SJCRH30 (cell line): ENCODE measurements around the gene MCF2L. TPM values are rescaled to one million over a fixed set of nuclear protein-coding genes. Genes with fewer than 3 reads are reported as not detected.

Source experiments
- DNase-seq, 2 experiments: peaks; one replicate each; pipeline ENCODE4 v3.0.0-alpha.2; 2015 to 2020
- H3K27ac ChIP-seq: fragments of 250-450 bp; sonication (Bioruptor Pico); 2 replicates; pipeline ENCODE4 v1.5.1; 2020; ENCODE audit warnings: mild to moderate bottlenecking, moderate library complexity
- H3K27me3 ChIP-seq: fragments of 250-450 bp; sonication (Bioruptor Pico); 2 replicates; pipeline ENCODE4 v1.5.1; 2020; ENCODE audit warnings: mild to moderate bottlenecking, moderate library complexity
- H3K36me3 ChIP-seq: fragments of 250-450 bp; sonication (Bioruptor Pico); 2 replicates; pipeline ENCODE4 v1.5.1; 2020; ENCODE audit warnings: mild to moderate bottlenecking, moderate library complexity
- H3K4me1 ChIP-seq: fragments of 250-450 bp; sonication (Bioruptor Pico); 2 replicates; pipeline ENCODE4 v1.5.1; 2020; ENCODE audit warnings: mild to moderate bottlenecking, moderate library complexity
- H3K4me3 ChIP-seq: fragments of 250-450 bp; sonication (Bioruptor Pico); 2 replicates; pipeline ENCODE4 v1.5.1; 2020; ENCODE audit warnings: mild to moderate bottlenecking, moderate library complexity
- H3K9me3 ChIP-seq: fragments of 250-450 bp; sonication (Bioruptor Pico); replicated peaks from 2 replicates; pipeline ENCODE4 v1.5.1; 2020; ENCODE audit warnings: mild to moderate bottlenecking, moderate library complexity
- total RNA-seq: library from RNA; depleted of rRNA; stranded (reverse); fragments of >200 nt; shearing (Covaris generic); gene quantifications from 2 replicates; pipeline ENCODE4 v1.2.3, GENCODE V29; 2014

MCF2L gene
- total RNA-seq, 1 experiment from 2014 or later: 4.4 TPM

- Histone ChIP-seq H3K4me1 (no peaks in the 10 kb centered on the region), H3K36me3 (no peaks in the 10 kb centered on the region), H3K4me3 (no peak overlapping the region), H3K27me3 (no peaks in the 10 kb centered on the region), H3K27ac (no peak overlapping the region), H3K9me3 (no peaks in the 10 kb centered on the region)
- DNase-seq: no peak
Measured at GRCh38 chr13:113118261-113119021, 149.4 kb downstream of the MCF2L start.

- no peak for DNase-seq
- H3K36me3 ChIP-seq: no peaks in the 10 kb centered on the region
- no peaks in the 10 kb centered on the region for H3K9me3 ChIP-seq
- no peaks in the 10 kb centered on the region for H3K27me3 ChIP-seq
- no peak overlapping the region for H3K4me3 ChIP-seq
- H3K27ac ChIP-seq: no peak overlapping the region
- no peaks in the 10 kb centered on the region for H3K4me1 ChIP-seq
Measured at GRCh38 chr13:113119166-113119821, 150.3 kb downstream of the MCF2L start.

DNA sequence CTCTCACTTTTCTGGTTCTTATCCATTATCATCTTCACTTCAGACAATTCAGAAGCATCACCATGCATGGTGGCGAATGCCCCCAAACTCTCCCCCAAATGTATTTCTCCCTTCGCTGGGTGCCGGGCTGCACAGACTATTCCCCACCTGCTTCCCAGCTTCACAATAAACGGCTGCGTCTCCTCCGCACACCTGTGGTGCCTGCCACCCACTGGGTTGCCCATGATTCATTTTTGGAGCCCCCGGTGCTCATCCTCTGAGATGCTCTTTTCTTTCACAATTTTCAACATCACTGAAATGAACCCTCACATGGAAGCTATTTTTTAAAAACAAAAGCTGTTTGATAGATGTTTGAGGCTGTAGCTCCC is 150.8 kb downstream of the MCF2L start:
- no peak for DNase-seq
- H3K27ac ChIP-seq: no peak overlapping the region

GRCh38 chr13:113120300-113121182 is 151.5 kb downstream of the MCF2L start:
- no peak for DNase-seq
- Histone ChIP-seq H3K27me3 (no peaks in the 10 kb centered on the region), H3K9me3 (no peaks in the 10 kb centered on the region), H3K4me1 (no peaks in the 10 kb centered on the region), H3K36me3 (no peaks in the 10 kb centered on the region), H3K4me3 (no peak overlapping the region), H3K27ac (no peak overlapping the region)

More for the DNA sequence above, 150.8 kb downstream of the MCF2L start:
- H3K27me3 ChIP-seq: no peaks in the 10 kb centered on the region
- no peaks in the 10 kb centered on the region for H3K36me3 ChIP-seq
- no peak overlapping the region for H3K4me3 ChIP-seq
- H3K4me1 ChIP-seq: no peaks in the 10 kb centered on the region
- H3K9me3 ChIP-seq: no peaks in the 10 kb centered on the region

GRCh38 chr13:113121183-113121927 is 152.3 kb downstream of the MCF2L start:
- Histone ChIP-seq H3K9me3 (no peaks in the 10 kb centered on the region), H3K27ac (no peak overlapping the region), H3K27me3 (no peaks in the 10 kb centered on the region), H3K4me3 (no peak overlapping the region), H3K4me1 (no peaks in the 10 kb centered on the region), H3K36me3 (no peaks in the 10 kb centered on the region)
- DNase-seq: no peak

DNA sequence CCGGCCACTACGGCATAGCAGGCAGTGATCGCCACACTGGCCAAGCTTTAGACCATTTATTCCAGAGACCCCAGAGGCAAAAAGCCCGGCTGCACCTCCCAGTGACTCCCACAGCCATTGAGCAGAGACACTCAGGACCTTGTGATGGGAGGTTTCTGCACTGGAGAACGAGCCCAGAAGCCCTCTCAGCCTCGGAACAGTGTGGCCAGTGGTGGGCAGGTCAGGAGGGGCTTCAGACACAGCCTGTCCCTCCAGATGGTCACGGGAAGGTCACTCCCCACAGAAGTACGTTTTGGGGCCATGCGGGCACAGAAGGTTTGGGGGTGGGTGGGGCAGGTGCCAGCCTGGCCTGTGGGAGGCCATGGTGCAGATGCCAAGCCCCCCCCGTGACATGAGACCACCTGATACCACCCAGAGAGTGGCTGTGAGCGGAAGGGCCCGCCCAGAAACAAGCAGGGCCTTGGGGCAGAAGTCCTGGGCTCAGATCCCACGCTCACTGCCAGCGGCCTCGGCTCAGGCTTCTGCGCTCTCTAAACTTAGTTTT is 153.0 kb downstream of the MCF2L start:
- H3K9me3 ChIP-seq: no peaks in the 10 kb centered on the region
- no peak for DNase-seq
- no peaks in the 10 kb centered on the region for H3K36me3 ChIP-seq
- no peaks in the 10 kb centered on the region for H3K4me1 ChIP-seq
- H3K27me3 ChIP-seq: no peaks in the 10 kb centered on the region
- peak overlapping the region; percentile 7; the same call in 1 of the 2 replicates for H3K4me3 ChIP-seq
- H3K27ac ChIP-seq: no peak overlapping the region

DNA sequence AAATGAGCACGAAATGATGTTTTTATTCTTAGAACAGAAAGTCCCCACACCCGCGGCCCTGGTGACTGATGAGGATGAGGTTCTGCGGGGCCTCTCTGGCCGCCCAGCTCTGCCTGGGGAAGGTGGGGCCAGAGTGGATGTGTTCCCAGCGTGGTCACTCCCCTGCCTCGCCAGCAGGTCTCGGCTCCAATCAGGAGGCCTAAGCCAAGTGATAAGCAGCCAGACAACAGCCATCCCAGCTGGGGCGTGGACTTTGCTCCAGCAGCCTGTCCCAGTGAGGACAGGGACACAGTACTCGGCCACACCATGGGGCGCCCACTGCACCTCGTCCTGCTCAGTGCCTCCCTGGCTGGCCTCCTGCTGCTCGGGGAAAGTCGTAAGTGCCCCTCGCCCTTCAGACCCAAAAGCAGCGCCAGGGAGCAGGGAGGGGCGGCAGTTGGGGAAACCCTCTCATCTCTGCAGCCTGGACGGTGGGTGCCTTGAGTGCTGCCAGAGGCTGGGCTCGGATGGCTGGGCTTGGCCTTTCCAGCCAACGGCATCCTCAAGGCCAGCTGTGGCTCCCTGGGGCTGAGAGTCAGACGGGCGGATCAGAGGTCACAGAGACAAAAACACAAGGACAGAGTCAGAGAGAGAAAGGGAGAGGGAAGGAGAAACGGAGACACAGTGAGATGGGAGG is 153.7 kb downstream of the MCF2L start, which contains the start of gene F10:
F10 (plus strand) TSS at position 250 of the 676 bp plus-strand sequence; CDS start at position 307, 57 bp downstream.
- H3K27ac ChIP-seq: no peak within 1 kb of the TSS
- peak; percentile 47 to 57 for DNase-seq
- no peaks in the 10 kb centered on the region for H3K4me1 ChIP-seq
- no peaks in the 10 kb centered on the region for H3K27me3 ChIP-seq
- no peaks in the 10 kb centered on the region for H3K36me3 ChIP-seq
- H3K9me3 ChIP-seq: no peaks in the 10 kb centered on the region
- H3K4me3 ChIP-seq: peak within 1 kb of the TSS; percentile 7

GRCh38 chr13:113123226-113124201 is 154.5 kb downstream of the MCF2L start:
- Histone ChIP-seq H3K36me3 (no peaks in the 10 kb centered on the region), H3K4me3 (no peak overlapping the region), H3K9me3 (no peaks in the 10 kb centered on the region), H3K27ac (no peak overlapping the region), H3K27me3 (no peaks in the 10 kb centered on the region), H3K4me1 (no peaks in the 10 kb centered on the region)
- peak in 1 of 2 experiments; percentile 24 for DNase-seq

DNA sequence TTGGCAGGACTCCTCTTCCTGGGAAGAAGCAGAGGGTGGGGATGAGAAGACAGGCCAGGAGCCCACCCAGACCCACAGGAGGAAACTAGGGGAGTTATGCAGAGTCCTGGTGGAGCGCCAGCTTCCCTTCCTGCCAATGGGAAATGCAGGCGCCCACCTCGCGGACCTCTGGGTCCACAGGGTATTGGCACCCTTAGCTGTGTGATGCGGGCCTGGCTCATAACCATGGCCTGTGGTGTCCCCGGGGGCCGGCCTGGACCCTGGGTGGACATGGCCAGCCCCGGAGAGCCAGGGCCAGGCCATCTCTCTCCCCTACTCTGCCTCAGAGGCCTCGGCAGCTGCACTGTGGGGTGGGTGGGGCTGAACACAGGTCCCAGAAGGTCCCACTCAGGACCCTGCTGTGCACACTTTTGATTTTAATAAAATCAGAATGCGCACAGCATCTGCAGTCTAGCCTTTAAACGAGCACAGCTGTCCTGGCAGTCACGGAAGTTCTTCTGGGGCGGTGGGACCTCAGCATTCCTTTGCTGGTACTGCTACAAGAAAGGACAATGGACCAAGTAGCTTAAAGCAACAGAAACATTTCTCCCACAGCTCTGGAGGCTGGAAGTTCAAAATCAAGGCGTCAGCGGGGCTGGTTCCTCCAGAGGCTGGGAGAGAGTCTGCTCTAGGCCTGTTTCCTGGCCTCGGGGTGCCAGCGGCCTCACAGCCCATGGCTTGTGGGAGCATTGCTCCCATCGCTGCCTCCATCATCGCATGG is 155.4 kb downstream of the MCF2L start:
- Histone ChIP-seq H3K27ac (no peak overlapping the region), H3K4me1 (no peaks in the 10 kb centered on the region)
- no peak for DNase-seq

GRCh38 chr13:113125506-113126264 is 156.7 kb downstream of the MCF2L start:
- H3K36me3 ChIP-seq: no peaks in the 10 kb centered on the region
- H3K4me1 ChIP-seq: no peaks in the 10 kb centered on the region
- H3K9me3 ChIP-seq: no peaks in the 10 kb centered on the region
- no peak overlapping the region for H3K4me3 ChIP-seq
- no peak overlapping the region for H3K27ac ChIP-seq
- H3K27me3 ChIP-seq: no peaks in the 10 kb centered on the region
- DNase-seq: no peak

More for the DNA sequence above, 155.4 kb downstream of the MCF2L start:
- H3K27me3 ChIP-seq: no peaks in the 10 kb centered on the region
- no peak overlapping the region for H3K4me3 ChIP-seq
- no peaks in the 10 kb centered on the region for H3K36me3 ChIP-seq
- H3K9me3 ChIP-seq: no peaks in the 10 kb centered on the region

DNA sequence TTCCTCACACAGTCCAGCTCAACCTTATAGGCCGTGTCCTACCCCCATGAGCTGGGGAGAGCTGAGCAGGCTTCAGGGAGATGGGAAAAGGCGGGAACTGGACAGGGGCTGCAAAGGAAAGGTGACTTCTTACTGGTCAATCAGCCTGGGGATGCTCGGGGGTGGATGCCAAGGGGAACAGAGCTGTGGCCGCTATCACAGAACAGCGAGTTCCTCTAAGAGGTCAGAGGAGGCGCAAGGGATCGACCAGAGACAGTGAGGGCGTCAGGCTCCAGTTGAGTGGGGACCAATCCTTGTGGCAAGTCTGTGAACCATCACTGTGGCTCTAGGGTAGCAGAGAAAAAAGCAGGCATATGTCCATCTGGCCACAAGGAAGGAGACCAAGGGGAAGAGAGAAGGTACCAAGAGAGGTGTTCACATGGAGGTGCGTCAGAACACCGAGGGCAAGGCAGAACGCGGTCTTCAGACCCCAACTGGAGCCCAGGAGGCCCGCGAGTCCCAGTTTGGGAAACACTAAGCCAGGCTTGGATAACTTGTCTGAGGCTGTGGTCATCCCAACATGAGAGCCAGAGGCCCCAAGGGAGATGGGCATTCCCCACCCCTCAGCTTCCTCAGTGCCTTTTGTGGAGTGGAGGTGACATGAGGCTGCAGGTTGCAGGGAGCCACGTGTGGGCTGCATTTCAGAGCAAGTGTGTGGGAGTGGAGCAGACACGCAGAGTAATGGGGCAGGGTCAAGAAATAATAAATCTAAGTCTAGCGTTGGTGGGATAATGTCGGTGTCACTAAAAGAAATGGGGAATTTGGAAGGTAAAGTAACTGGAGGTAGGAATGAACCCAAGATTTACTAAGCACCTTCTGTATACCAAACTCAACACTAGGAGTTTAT is 157.5 kb downstream of the MCF2L start:
- DNase-seq: no peak
- H3K36me3 ChIP-seq: no peaks in the 10 kb centered on the region
- H3K9me3 ChIP-seq: no peaks in the 10 kb centered on the region
- H3K27ac ChIP-seq: no peak overlapping the region
- H3K27me3 ChIP-seq: no peaks in the 10 kb centered on the region
- H3K4me3 ChIP-seq: no peak overlapping the region
- no peaks in the 10 kb centered on the region for H3K4me1 ChIP-seq
